ENCODE measurements around the gene PITPNC1.
"Not testable (repeated sequence)": the region's sequence is repeated elsewhere in the genome, so short reads cannot be mapped to it uniquely, and the experiment has no call there.

PITPNC1 gene

GRCh38 chr17:67685351-67685750 lies 308.3 kb downstream of the PITPNC1 start:
- Histone ChIP-seq H3K36me3 (ENCODE audit: control insufficient read depth in 1 of 2, insufficient read depth in 2 of 2, low read length in 2 of 2) (no peaks in the 10 kb centered on the region), H3K4me1 (ENCODE audit: control insufficient read depth in 1 of 2, insufficient read depth in 2 of 2, low read length in 2 of 2) (no peaks in the 10 kb centered on the region), H3K27me3 (ENCODE audit: low read depth, low read length) (no peaks in the 10 kb centered on the region), H3K27ac (ENCODE audit: low read length) (no peak overlapping the region), H3K9me3 (ENCODE audit: control insufficient read depth in 1 of 2, low read length in 2 of 2) (no peaks in the 10 kb centered on the region), H3K4me3 (ENCODE audit: low read depth in 1 of 2, low read length in 2 of 2) (no peak overlapping the region)

GRCh38 chr17:67686241-67686640 lies 309.2 kb downstream of the PITPNC1 start:
- Histone ChIP-seq H3K4me1 (ENCODE audit: control insufficient read depth in 1 of 2, insufficient read depth in 2 of 2, low read length in 2 of 2) (no peaks in the 10 kb centered on the region), H3K27ac (ENCODE audit: low read length) (no peak overlapping the region), H3K9me3 (ENCODE audit: control insufficient read depth in 1 of 2, low read length in 2 of 2) (no peaks in the 10 kb centered on the region), H3K36me3 (ENCODE audit: control insufficient read depth in 1 of 2, insufficient read depth in 2 of 2, low read length in 2 of 2) (no peaks in the 10 kb centered on the region), H3K4me3 (ENCODE audit: low read depth in 1 of 2, low read length in 2 of 2) (no peak overlapping the region), H3K27me3 (ENCODE audit: low read depth, low read length) (no peaks in the 10 kb centered on the region)

- Histone ChIP-seq H3K9me3 (ENCODE audit: control insufficient read depth in 1 of 2, low read length in 2 of 2) (no peaks in the 10 kb centered on the region), H3K27me3 (ENCODE audit: low read depth, low read length) (no peaks in the 10 kb centered on the region), H3K4me3 (ENCODE audit: low read depth in 1 of 2, low read length in 2 of 2) (no peak overlapping the region), H3K36me3 (ENCODE audit: control insufficient read depth in 1 of 2, insufficient read depth in 2 of 2, low read length in 2 of 2) (no peaks in the 10 kb centered on the region), H3K27ac (ENCODE audit: low read length) (no peak overlapping the region), H3K4me1 (ENCODE audit: control insufficient read depth in 1 of 2, insufficient read depth in 2 of 2, low read length in 2 of 2) (no peaks in the 10 kb centered on the region)
Observed at GRCh38 chr17:67687511-67687910, 310.4 kb downstream of the PITPNC1 start.

- H3K27ac ChIP-seq (ENCODE audit: low read length), result no peak overlapping the region
- no peaks in the 10 kb centered on the region for H3K9me3 ChIP-seq (ENCODE audit: control insufficient read depth in 1 of 2, low read length in 2 of 2)
- H3K4me3 ChIP-seq (ENCODE audit: low read depth in 1 of 2, low read length in 2 of 2), result no peak overlapping the region
- H3K27me3 ChIP-seq (ENCODE audit: low read depth, low read length), result no peaks in the 10 kb centered on the region
- no peaks in the 10 kb centered on the region for H3K4me1 ChIP-seq (ENCODE audit: control insufficient read depth in 1 of 2, insufficient read depth in 2 of 2, low read length in 2 of 2)
- H3K36me3 ChIP-seq (ENCODE audit: control insufficient read depth in 1 of 2, insufficient read depth in 2 of 2, low read length in 2 of 2), result peaks cover 0 to 4% of the 10 kb centered on the region in 2 donors
Observed at GRCh38 chr17:67689534-67690177, 312.6 kb downstream of the PITPNC1 start.

GRCh38 chr17:67693811-67694210 lies 316.7 kb downstream of the PITPNC1 start:
- Histone ChIP-seq H3K27me3 (ENCODE audit: low read depth, low read length) (no peaks in the 10 kb centered on the region), H3K4me3 (ENCODE audit: low read depth in 1 of 2, low read length in 2 of 2) (no peak overlapping the region), H3K4me1 (ENCODE audit: control insufficient read depth in 1 of 2, insufficient read depth in 2 of 2, low read length in 2 of 2) (no peaks in the 10 kb centered on the region), H3K27ac (ENCODE audit: low read length) (no peak overlapping the region), H3K36me3 (ENCODE audit: control insufficient read depth in 1 of 2, insufficient read depth in 2 of 2, low read length in 2 of 2) (peaks cover 0 to 4% of the 10 kb centered on the region in 2 donors), H3K9me3 (ENCODE audit: control insufficient read depth in 1 of 2, low read length in 2 of 2) (no peaks in the 10 kb centered on the region)

GRCh38 chr17:67696347-67696746 lies 319.3 kb downstream of the PITPNC1 start:
- Histone ChIP-seq H3K27ac (ENCODE audit: low read length) (no peak overlapping the region), H3K36me3 (ENCODE audit: control insufficient read depth in 1 of 2, insufficient read depth in 2 of 2, low read length in 2 of 2) (peaks cover 0 to 4% of the 10 kb centered on the region in 2 donors), H3K4me3 (ENCODE audit: low read depth in 1 of 2, low read length in 2 of 2) (no peak overlapping the region), H3K9me3 (ENCODE audit: control insufficient read depth in 1 of 2, low read length in 2 of 2) (no peaks in the 10 kb centered on the region), H3K27me3 (ENCODE audit: low read depth, low read length) (no peaks in the 10 kb centered on the region), H3K4me1 (ENCODE audit: control insufficient read depth in 1 of 2, insufficient read depth in 2 of 2, low read length in 2 of 2) (no peaks in the 10 kb centered on the region)

GRCh38 chr17:67696853-67697498 lies 319.9 kb downstream of the PITPNC1 start:
- Histone ChIP-seq H3K4me1 (ENCODE audit: control insufficient read depth in 1 of 2, insufficient read depth in 2 of 2, low read length in 2 of 2) (no peaks in the 10 kb centered on the region), H3K4me3 (ENCODE audit: low read depth in 1 of 2, low read length in 2 of 2) (no peak overlapping the region), H3K9me3 (ENCODE audit: control insufficient read depth in 1 of 2, low read length in 2 of 2) (no peaks in the 10 kb centered on the region), H3K27ac (ENCODE audit: low read length) (no peak overlapping the region), H3K27me3 (ENCODE audit: low read depth, low read length) (no peaks in the 10 kb centered on the region), H3K36me3 (ENCODE audit: control insufficient read depth in 1 of 2, insufficient read depth in 2 of 2, low read length in 2 of 2) (peaks cover 0 to 4% of the 10 kb centered on the region in 2 donors)

- H3K9me3 ChIP-seq (ENCODE audit: control insufficient read depth in 1 of 2, low read length in 2 of 2), result no peaks in the 10 kb centered on the region
Observed at GRCh38 chr17:67700037-67700724, 323.1 kb downstream of the PITPNC1 start.

GRCh38 chr17:67700725-67701119 lies 323.6 kb downstream of the PITPNC1 start:
- Histone ChIP-seq H3K4me1 (ENCODE audit: control insufficient read depth in 1 of 2, insufficient read depth in 2 of 2, low read length in 2 of 2) (no peaks in the 10 kb centered on the region), H3K27ac (ENCODE audit: low read length) (no peak overlapping the region), H3K27me3 (ENCODE audit: low read depth, low read length) (no peaks in the 10 kb centered on the region), H3K36me3 (ENCODE audit: control insufficient read depth in 1 of 2, insufficient read depth in 2 of 2, low read length in 2 of 2) (no peaks in the 10 kb centered on the region), H3K9me3 (ENCODE audit: control insufficient read depth in 1 of 2, low read length in 2 of 2) (no peaks in the 10 kb centered on the region), H3K4me3 (ENCODE audit: low read depth in 1 of 2, low read length in 2 of 2) (no peak overlapping the region)

More at GRCh38 chr17:67700037-67700724, 323.1 kb downstream of the PITPNC1 start:
- H3K4me3 ChIP-seq (ENCODE audit: low read depth in 1 of 2, low read length in 2 of 2), result no peak overlapping the region
- H3K4me1 ChIP-seq (ENCODE audit: control insufficient read depth in 1 of 2, insufficient read depth in 2 of 2, low read length in 2 of 2), result no peaks in the 10 kb centered on the region
- H3K27me3 ChIP-seq (ENCODE audit: low read depth, low read length), result no peaks in the 10 kb centered on the region
- no peaks in the 10 kb centered on the region for H3K36me3 ChIP-seq (ENCODE audit: control insufficient read depth in 1 of 2, insufficient read depth in 2 of 2, low read length in 2 of 2)
- H3K27ac ChIP-seq (ENCODE audit: low read length), result no peak overlapping the region

GRCh38 chr17:67702861-67703260 lies 325.8 kb downstream of the PITPNC1 start:
- H3K27ac ChIP-seq (ENCODE audit: low read length); H3K36me3 ChIP-seq (ENCODE audit: control insufficient read depth in 1 of 2, insufficient read depth in 2 of 2, low read length in 2 of 2); H3K9me3 ChIP-seq (ENCODE audit: control insufficient read depth in 1 of 2, low read length in 2 of 2); H3K4me3 ChIP-seq (ENCODE audit: low read depth in 1 of 2, low read length in 2 of 2); H3K4me1 ChIP-seq (ENCODE audit: control insufficient read depth in 1 of 2, insufficient read depth in 2 of 2, low read length in 2 of 2); H3K27me3 ChIP-seq (ENCODE audit: low read depth, low read length): not testable (repeated sequence)

- Histone ChIP-seq H3K27ac (ENCODE audit: low read length) (no peak overlapping the region), H3K9me3 (ENCODE audit: control insufficient read depth in 1 of 2, low read length in 2 of 2) (no peaks in the 10 kb centered on the region), H3K27me3 (ENCODE audit: low read depth, low read length) (no peaks in the 10 kb centered on the region), H3K36me3 (ENCODE audit: control insufficient read depth in 1 of 2, insufficient read depth in 2 of 2, low read length in 2 of 2) (no peaks in the 10 kb centered on the region), H3K4me3 (ENCODE audit: low read depth in 1 of 2, low read length in 2 of 2) (no peak overlapping the region), H3K4me1 (ENCODE audit: control insufficient read depth in 1 of 2, insufficient read depth in 2 of 2, low read length in 2 of 2) (no peaks in the 10 kb centered on the region)
Observed at GRCh38 chr17:67707442-67707841, 330.4 kb downstream of the PITPNC1 start.

All from muscle layer of duodenum (tissue), 2 donors.